Measurements from ENCODE around the gene TARS3. TPM values are rescaled to one million over a fixed set of nuclear protein-coding genes. Genes with fewer than 3 reads are reported as not detected.

TARS3 gene
- total RNA-seq, 6 experiments from 2014 or later: 4.5 to 9.4 (median 5.3) TPM

DNA sequence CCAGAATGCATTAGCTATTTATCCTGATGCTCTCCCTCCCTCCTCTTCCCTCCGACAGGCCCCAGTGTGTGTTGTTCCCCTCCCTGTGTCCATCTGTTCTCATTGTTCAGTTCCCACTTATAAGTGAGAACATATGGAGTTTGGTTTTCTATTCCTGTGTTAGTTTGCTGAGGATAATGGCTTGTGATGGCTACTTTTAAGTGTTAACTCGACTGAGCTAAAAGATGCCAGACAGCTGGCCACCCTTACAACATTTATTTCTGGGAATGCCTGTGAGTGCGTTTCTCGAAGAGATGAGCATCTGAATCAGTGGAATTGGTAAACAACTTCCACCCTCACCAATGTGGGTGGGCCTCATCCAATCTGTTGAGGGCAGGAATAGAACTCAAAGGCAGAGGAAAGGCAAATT lies 47.3 kb downstream of the TARS3 start:
- no peaks in the 10 kb centered on the region for H3K9me3 ChIP-seq
- TF ChIP-seq POLR2A (IDR thresholded peaks at IDR 0.05): no peak
- TF ChIP-seq CTCF (IDR thresholded peaks at IDR 0.05): no peak
- ATAC-seq (no peak), DNase-seq (no peak)
- no peak overlapping the region for H3K27ac ChIP-seq
- H3K27me3 ChIP-seq: no peaks in the 10 kb centered on the region
- intact Hi-C loops (cut with DNase I): no loop called here
- 90% methylated on average over 3 of the region's 4 CpGs for WGBS (ENCODE audit: insufficient coverage, low coverage, low lambda C conversion rate, missing lambda C conversion rate)
- H3K4me3 ChIP-seq: no peak overlapping the region
- peaks cover 0 to 21% (median 7%) of the 10 kb centered on the region in 4 donors for H3K36me3 ChIP-seq
- no peaks in the 10 kb centered on the region for H3K4me1 ChIP-seq

DNA sequence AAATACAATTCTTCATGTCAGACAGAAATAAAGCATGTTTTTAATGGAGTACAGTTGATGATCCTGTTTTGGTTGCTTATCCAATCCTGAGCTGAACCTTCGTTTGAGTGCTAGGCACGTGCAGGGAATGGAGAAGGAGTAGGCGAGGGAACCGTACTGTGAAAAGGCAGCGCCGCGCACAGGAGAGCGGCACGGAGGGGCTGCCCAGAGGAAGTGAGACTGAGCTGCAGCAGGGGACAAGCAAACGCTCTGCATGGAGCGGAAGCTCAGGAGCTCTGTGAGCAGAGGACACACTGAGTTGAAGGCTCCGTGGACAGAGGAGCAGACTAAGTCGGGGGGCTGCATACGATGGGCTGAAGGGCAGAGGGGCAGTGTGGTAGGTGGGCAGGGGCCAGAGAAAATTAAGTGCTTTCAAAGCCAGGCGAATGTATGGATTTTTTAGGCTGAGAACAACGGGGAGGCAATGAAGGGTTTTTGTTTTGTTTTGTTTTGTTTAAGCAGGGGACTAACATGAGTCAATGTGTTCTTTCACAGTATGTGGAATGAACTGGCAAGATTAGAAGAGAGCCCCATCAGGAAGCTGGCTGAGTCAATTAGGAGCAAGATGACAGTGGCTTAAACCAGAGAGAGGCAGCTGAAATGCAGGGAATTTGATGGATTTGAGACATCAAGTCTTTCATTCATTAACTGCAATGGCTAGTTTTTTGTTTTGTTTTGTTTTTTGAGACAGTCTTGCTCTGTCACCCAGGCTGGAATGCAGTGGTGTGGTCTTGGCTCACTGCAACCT lies 48.3 kb downstream of the TARS3 start:
- H3K27ac ChIP-seq: no peak overlapping the region
- TF ChIP-seq CTCF (IDR thresholded peaks at IDR 0.05): no peak
- TF ChIP-seq POLR2A (IDR thresholded peaks at IDR 0.05): no peak
- H3K27me3 ChIP-seq: no peaks in the 10 kb centered on the region
- H3K9me3 ChIP-seq: no peaks in the 10 kb centered on the region
- peaks cover 0 to 30% (median 7%) of the 10 kb centered on the region in 4 donors for H3K36me3 ChIP-seq
- H3K4me1 ChIP-seq: no peaks in the 10 kb centered on the region
- intact Hi-C loops (cut with DNase I): no loop called here
- DNase-seq: no peak
- WGBS (ENCODE audit: insufficient coverage, low coverage, low lambda C conversion rate, missing lambda C conversion rate): 87% methylated on average over 15 of the region's 16 CpGs
- H3K4me3 ChIP-seq: no peak overlapping the region
- peak in 1 of 4 donors; percentile 32 for ATAC-seq

- no peaks in the 10 kb centered on the region for H3K9me3 ChIP-seq
- WGBS (ENCODE audit: insufficient coverage, low coverage, low lambda C conversion rate, missing lambda C conversion rate): 68% methylated on average over 5 of the region's 5 CpGs
- no peak overlapping the region for H3K27ac ChIP-seq
- H3K4me1 ChIP-seq: no peaks in the 10 kb centered on the region
- ATAC-seq (no peak), DNase-seq (no peak)
- H3K4me3 ChIP-seq: no peak overlapping the region
- H3K27me3 ChIP-seq: no peaks in the 10 kb centered on the region
- intact Hi-C loops (cut with DNase I): no loop called here
- TF ChIP-seq CTCF (IDR thresholded peaks at IDR 0.05): no peak
- TF ChIP-seq POLR2A (IDR thresholded peaks at IDR 0.05): no peak
- peaks cover 0 to 30% (median 7%) of the 10 kb centered on the region in 4 donors for H3K36me3 ChIP-seq
These were observed 49.3 kb downstream of the TARS3 start for GRCh38 chr15:101675015-101675414.

DNA sequence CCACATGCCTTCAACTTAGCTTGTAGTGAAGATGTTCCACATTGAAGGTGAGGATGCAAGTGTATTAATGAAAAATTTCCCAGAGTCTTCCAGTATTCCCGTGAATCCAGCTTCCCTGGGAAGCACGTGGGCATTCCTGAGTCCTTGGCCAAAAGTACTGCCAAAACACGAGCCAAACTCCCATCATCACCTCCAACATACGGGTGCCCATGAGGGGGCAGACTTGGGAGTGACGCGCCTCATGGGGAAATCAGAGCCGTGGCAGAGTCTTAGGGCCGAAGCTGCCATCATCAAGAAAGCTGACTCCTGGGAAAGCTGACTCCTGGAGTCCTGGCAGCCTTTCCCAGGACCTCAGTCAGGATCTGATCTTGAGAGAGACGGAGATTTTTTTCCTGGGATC lies 52.0 kb downstream of the TARS3 start:
- intact Hi-C loops (cut with DNase I): no loop called here
- Histone ChIP-seq H3K36me3 (peaks cover 0 to 30% (median 7%) of the 10 kb centered on the region in 4 donors), H3K27ac (no peak overlapping the region), H3K27me3 (no peaks in the 10 kb centered on the region), H3K4me1 (no peaks in the 10 kb centered on the region), H3K9me3 (no peaks in the 10 kb centered on the region), H3K4me3 (no peak overlapping the region)
- ATAC-seq: no peak
- no peak for TF ChIP-seq CTCF (IDR thresholded peaks at IDR 0.05)
- no peak for TF ChIP-seq POLR2A (IDR thresholded peaks at IDR 0.05)
- DNase-seq: no peak
- 72% methylated on average over 4 of the region's 9 CpGs for WGBS (ENCODE audit: insufficient coverage, low coverage, low lambda C conversion rate, missing lambda C conversion rate)

All from right lobe of liver (tissue), 6 donors.